ENCODE measurements around the gene BCL2L11. TPM values are rescaled to one million over a fixed set of nuclear protein-coding genes. Genes with fewer than 3 reads are reported as not detected.

BCL2L11 gene
- total and polyA plus RNA-seq, 10 of the 15 experiments (the other 5 are each of a cell fraction or from before 2014, with no cell fraction given): 0.29 to 10.1 (median 1.1) TPM

GRCh38 chr2:111122631-111123421 lies 2.1 kb downstream of the BCL2L11 start:
- in situ Hi-C loops (cut with MboI) (no loop called here), intact Hi-C loops (cut with micrococcal nuclease; ENCODE audit: unreplicated experiment) (loop anchor here (10.0 kb wide), 1 partner anchor 332 kb away; no protein-coding TSS in a partner anchor)
- Histone ChIP-seq H3K27ac (ENCODE audit: control insufficient read depth, insufficient read depth) (no peak overlapping the region), H2AFZ (ENCODE audit: control insufficient read depth, low read depth, low read length) (peak overlapping the region; percentile 2; the same call in 1 of the 2 replicates), H3K9ac (ENCODE audit: control insufficient read depth, insufficient read depth, low read length) (peak overlapping the region; percentile 7; the same call in 1 of the 2 replicates), H3K36me3 (ENCODE audit: control insufficient read depth in 2 of 2, insufficient read depth in 2 of 2, low read length in 1 of 2) (peaks cover 0 to 4% of the 10 kb centered on the region in 2 experiments; a peak in 2 of 4 replicates), H3K4me2 (ENCODE audit: control insufficient read depth, insufficient read depth) (peak overlapping the region; percentile 85), H3K4me3 (peak overlapping the region; percentile 81), H3K4me1 (ENCODE audit: control insufficient read depth, insufficient read depth, low read length) (peaks cover 19% of the 10 kb centered on the region), H3K9me3 (replicated peaks; ENCODE audit: control insufficient read depth, insufficient read depth, low read length) (no peaks in the 10 kb centered on the region; the same call in 2 of the 3 replicates), H3K27me3 (replicated peaks in 1 of 2; ENCODE audit: control insufficient read depth in 2 of 2, insufficient read depth in 2 of 2, low read length in 1 of 2) (peaks cover 7 to 20% of the 10 kb centered on the region in 2 experiments), H4K20me1 (ENCODE audit: control insufficient read depth, insufficient read depth) (no peaks in the 10 kb centered on the region; the same call in 1 of the 2 replicates), H3K79me2 (ENCODE audit: control insufficient read depth, insufficient read depth, low read length) (peaks cover 12% of the 10 kb centered on the region)
- ChIA-PET POLR2A (interaction anchor here (1.0 kb wide), 1 partner anchor 71 kb away, joined by 6 read pairs; no protein-coding TSS in a partner anchor), SMC1A (ENCODE audit: uncharacterized antibody, unreplicated experiment) (interaction anchor here (1.0 to 5.2 kb wide), 5 partner anchors 10 to 86 kb away, joined by 3 to 35 read pairs (median 4); no protein-coding TSS in a partner anchor), RAD21 (ENCODE audit: unreplicated experiment) (interaction anchor here (0.6 to 2.3 kb wide), 4 partner anchors 21 to 311 kb away, joined by 3 to 8 read pairs (median 4); no protein-coding TSS in a partner anchor), CTCF (interaction anchor here (0.5 kb wide), 1 partner anchor 569 kb away, joined by 3 read pairs; no protein-coding TSS in a partner anchor)
- DNase-seq (ENCODE audit: low read depth, low spot score) (no peak), ATAC-seq (peak; percentile 12), FAIRE-seq (no peak)
- BruUV-seq (replicated peaks): no TSS peak
- 2% methylated on average over 82 of the region's 92 CpGs for WGBS (ENCODE audit: insufficient coverage, insufficient replicate concordance, low lambda C conversion rate, missing lambda C conversion rate)
- TF ChIP-seq JUND (IDR thresholded peaks at IDR 0.05; ENCODE audit: low read depth, low read length) (no peak), NKRF (conservative IDR thresholded peaks at IDR 0.05) (peak; percentile 70), BHLHE40 (IDR thresholded peaks at IDR 0.05; ENCODE audit: borderline replicate concordance in 1 of 2, low read depth in 2 of 2, low read length in 1 of 2) (peak in 1 of 2 experiments; percentile 0; a peak in 1 of 4 replicates), E2F4 (IDR thresholded peaks at IDR 0.05; ENCODE audit: low read depth, low read length) (no peak), NR2F1 (conservative IDR thresholded peaks at IDR 0.05) (peak; percentile 16; the same call in 1 of the 2 replicates), CBFB (IDR thresholded peaks at IDR 0.05; ENCODE audit: low read depth) (no peak), ZNF274 (IDR thresholded peaks at IDR 0.05; ENCODE audit: insufficient read depth, insufficient read length) (no peak), STAT3 (IDR thresholded peaks at IDR 0.05; ENCODE audit: low read depth, low read length) (no peak), MYC (IDR thresholded peaks at IDR 0.05; ENCODE audit: insufficient read depth, insufficient read length, insufficient replicate concordance, low read length, severe bottlenecking) (no peak), GATAD2B (conservative IDR thresholded peaks at IDR 0.05; ENCODE audit: low read depth) (peak; percentile 57), BCL3 (IDR thresholded peaks at IDR 0.05; ENCODE audit: borderline replicate concordance, insufficient read depth, low read depth, low read length, poor library complexity, severe bottlenecking) (no peak), ZNF687 (IDR thresholded peaks at IDR 0.05) (0 out of 2 replicates have a peak, but pooled peaks have one; percentile 3)

Measured in GM12878 (cell line).